BJ (cell line): ENCODE data around the gene HOXC5. TPM values are rescaled to one million over a fixed set of nuclear protein-coding genes. Genes with fewer than 3 reads are reported as not detected.

Source experiments
- CTCF ChIA-PET: fragments of 350-600 bp; formaldehyde crosslinking; extraction: SDS; loops from one replicate; lab custom pipeline; 2021; ENCODE audit warnings: antibody characterized with exemption, inconsistent platforms; lab: Yijun Ruan, JAX
- POLR2A ChIA-PET: fragments of 300-600 bp; sonication (Branson Sonifier 250); formaldehyde crosslinking; extraction: SDS; loops from one replicate; lab custom pipeline; 2021; ENCODE audit warnings: antibody characterized with exemption; lab: Charles Lee
- DNase-seq: peaks from one replicate; pipeline ENCODE4 v3.0.0-alpha.2; 2011; ENCODE audit warnings: low read depth
- H3K27me3 ChIP-seq: 2 replicates; pipeline ENCODE4 v1.6.0; 2011; ENCODE audit warnings: low read length; ENCODE audit not compliant: control insufficient read depth, insufficient read depth
- H3K36me3 ChIP-seq: 2 replicates; pipeline ENCODE4 v1.5.1; 2011; ENCODE audit warnings: low read length; ENCODE audit not compliant: control insufficient read depth, insufficient read depth
- H3K4me3 ChIP-seq: 2 replicates; pipeline ENCODE4 v1.5.1; 2011; ENCODE audit warnings: low read depth, mild to moderate bottlenecking, control low read depth, low read length
- CTCF ChIP-seq: IDR thresholded peaks from 2 replicates; pipeline ENCODE4 v1.5.1; 2011; ENCODE audit warnings: low read depth, mild to moderate bottlenecking, control low read depth, inconsistent platforms, low read length, moderate library complexity; ENCODE audit not compliant: insufficient read depth
- polyA plus RNA-seq: library from polyadenylated mRNA; depleted of rRNA; stranded (reverse); fragments of >200 nt; gene quantifications from 2 replicates; pipeline ENCODE4 v1.2.3, GENCODE V29; 2011

HOXC5 gene
- polyA plus RNA-seq, 1 experiment, result not detected

GRCh38 chr12:54045868-54046521, 13.1 kb downstream of the HOXC5 start:
- TF ChIP-seq CTCF, result no peak
- Histone ChIP-seq H3K36me3 (no peaks in the 10 kb centered on the region), H3K27me3 (peaks cover 24% of the 10 kb centered on the region), H3K4me3 (no peak overlapping the region)
- ChIA-PET POLR2A (no interaction called here), CTCF (no interaction called here)
- DNase-seq, result no peak

- ChIA-PET POLR2A (no interaction called here), CTCF (no interaction called here)
- Histone ChIP-seq H3K36me3 (no peaks in the 10 kb centered on the region), H3K27me3 (peaks cover 29% of the 10 kb centered on the region), H3K4me3 (no peak overlapping the region)
- no peak for TF ChIP-seq CTCF
- DNase-seq, result no peak
Observed at GRCh38 chr12:54046809-54047159, 13.9 kb downstream of the HOXC5 start.

- peaks cover 29% of the 10 kb centered on the region for H3K27me3 ChIP-seq
- no peak for TF ChIP-seq CTCF
- no peak overlapping the region for H3K4me3 ChIP-seq
- CTCF ChIA-PET, result no interaction called here
- POLR2A ChIA-PET, result no interaction called here
- no peaks in the 10 kb centered on the region for H3K36me3 ChIP-seq
- DNase-seq, result no peak
Observed at GRCh38 chr12:54047160-54047963, 14.5 kb downstream of the HOXC5 start.

GRCh38 chr12:54047964-54048303, 15.1 kb downstream of the HOXC5 start:
- H3K36me3 ChIP-seq, result no peaks in the 10 kb centered on the region
- no peak overlapping the region for H3K4me3 ChIP-seq
- no peak for TF ChIP-seq CTCF
- POLR2A ChIA-PET, result no interaction called here
- CTCF ChIA-PET, result no interaction called here
- no peak for DNase-seq
- H3K27me3 ChIP-seq, result peaks cover 32% of the 10 kb centered on the region

GRCh38 chr12:54048406-54049093, 15.7 kb downstream of the HOXC5 start:
- Histone ChIP-seq H3K27me3 (peaks cover 33% of the 10 kb centered on the region), H3K4me3 (no peak overlapping the region), H3K36me3 (no peaks in the 10 kb centered on the region)
- ChIA-PET POLR2A (no interaction called here), CTCF (no interaction called here)
- no peak for TF ChIP-seq CTCF
- no peak for DNase-seq
